Loucy (cell line): Measurements from ENCODE around the gene CDK2.

Experiments used
- H2AFZ ChIP-seq: fragments of 200-600 bp; sonication (generic); 2 replicates; pipeline ENCODE4 v1.6.0; 2016; ENCODE audit warnings: antibody characterized with exemption, mild to moderate bottlenecking, low read length, moderate library complexity
- H3F3A ChIP-seq: fragments of 200-600 bp; 2 replicates; pipeline ENCODE4 v1.6.0; 2016; ENCODE audit warnings: antibody characterized with exemption, low read depth, mild to moderate bottlenecking
- H3K27me3 ChIP-seq: fragments of 200-600 bp; sonication (generic); 2 replicates; pipeline ENCODE4 v1.6.1; 2014; ENCODE audit warnings: low read length, mild to moderate bottlenecking; ENCODE audit not compliant: insufficient read depth, poor library complexity, severe bottlenecking
- H3K36me3 ChIP-seq: fragments of 200-600 bp; sonication (generic); 2 replicates; pipeline ENCODE4 v1.6.1; 2016; ENCODE audit warnings: low read length; ENCODE audit not compliant: insufficient read depth
- H3K4me1 ChIP-seq: fragments of 200-600 bp; sonication (generic); 2 replicates; pipeline ENCODE4 v1.5.1; 2014; ENCODE audit warnings: low read length, mild to moderate bottlenecking; ENCODE audit not compliant: insufficient read depth, poor library complexity, severe bottlenecking
- H3K4me2 ChIP-seq: fragments of 200-600 bp; sonication (generic); 2 replicates; pipeline ENCODE4 v1.6.0; 2014; ENCODE audit warnings: antibody characterized with exemption, low read length, low read depth, mild to moderate bottlenecking; ENCODE audit not compliant: poor library complexity, severe bottlenecking
- H3K4me3 ChIP-seq: fragments of 200-600 bp; sonication (generic); 2 replicates; pipeline ENCODE4 v1.5.1; 2014; ENCODE audit warnings: low read length, mild to moderate bottlenecking, mixed read lengths; ENCODE audit not compliant: poor library complexity, severe bottlenecking
- H3K79me2 ChIP-seq: fragments of 200-600 bp; sonication (generic); 2 replicates; pipeline ENCODE4 v1.6.1; 2014; ENCODE audit warnings: low read length; ENCODE audit not compliant: insufficient read depth
- H3K9ac ChIP-seq: fragments of 200-600 bp; sonication (generic); 2 replicates; pipeline ENCODE4 v1.6.0; 2014; ENCODE audit warnings: mild to moderate bottlenecking, low read depth, low read length, moderate library complexity; ENCODE audit not compliant: poor library complexity, severe bottlenecking
- H3K9me2 ChIP-seq: fragments of 200-600 bp; sonication (generic); replicated peaks from 2 replicates; pipeline ENCODE4 v1.6.1; 2016; ENCODE audit warnings: low read depth, low read length, mixed read lengths
- H3K9me3 ChIP-seq: fragments of 200-600 bp; sonication (generic); 2 replicates; pipeline ENCODE4 v1.6.1; 2014; ENCODE audit warnings: mild to moderate bottlenecking, antibody characterized with exemption, low read length, low read depth; ENCODE audit not compliant: insufficient read depth
- H4K20me1 ChIP-seq: fragments of 200-600 bp; sonication (generic); 2 replicates; pipeline ENCODE4 v1.6.0; 2014; ENCODE audit warnings: antibody characterized with exemption, low read length, mild to moderate bottlenecking; ENCODE audit not compliant: insufficient read depth, poor library complexity, severe bottlenecking
- CTCF ChIP-seq: fragments of 200-600 bp; sonication (generic); conservative IDR thresholded peaks from 2 replicates; pipeline ENCODE4 v1.5.1; 2014; ENCODE audit warnings: mild to moderate bottlenecking, antibody characterized with exemption, low read length
- EZH2phosphoT487 ChIP-seq: fragments of 200-600 bp; IDR thresholded peaks from 2 replicates; pipeline ENCODE4 v1.6.1; 2018; ENCODE audit warnings: antibody characterized with exemption, mild to moderate bottlenecking, moderate library complexity, borderline replicate concordance

The CDK2 gene

GRCh38 chr12:55993230-55993853 lies 26.7 kb downstream of the CDK2 start:
- no peak overlapping the region for H3K9ac ChIP-seq

GRCh38 chr12:55995366-55995765 lies 28.7 kb downstream of the CDK2 start:
- Histone ChIP-seq H3K9ac (no peak overlapping the region), H3K36me3 (peaks cover 25% of the 10 kb centered on the region; the same call in 1 of the 2 replicates), H2AFZ (no peak overlapping the region), H3K9me2 (no peaks in the 10 kb centered on the region), H3F3A (no peaks in the 10 kb centered on the region), H3K4me2 (no peak overlapping the region), H3K4me1 (no peaks in the 10 kb centered on the region), H3K27me3 (no peaks in the 10 kb centered on the region), H4K20me1 (no peaks in the 10 kb centered on the region), H3K4me3 (no peak overlapping the region), H3K79me2 (no peaks in the 10 kb centered on the region), H3K9me3 (no peaks in the 10 kb centered on the region)
- TF ChIP-seq EZH2phosphoT487 (no peak), CTCF (no peak)

More at GRCh38 chr12:55993230-55993853, 26.7 kb downstream of the CDK2 start:
- no peaks in the 10 kb centered on the region for H3K79me2 ChIP-seq
- no peak overlapping the region for H2AFZ ChIP-seq
- H3K4me3 ChIP-seq = no peak overlapping the region
- H3F3A ChIP-seq = no peaks in the 10 kb centered on the region
- H3K36me3 ChIP-seq = peaks cover 34% of the 10 kb centered on the region; the same call in 1 of the 2 replicates
- TF ChIP-seq CTCF = no peak
- no peaks in the 10 kb centered on the region for H3K9me3 ChIP-seq
- no peaks in the 10 kb centered on the region for H3K9me2 ChIP-seq
- no peaks in the 10 kb centered on the region for H4K20me1 ChIP-seq
- H3K4me1 ChIP-seq = no peaks in the 10 kb centered on the region
- H3K27me3 ChIP-seq = no peaks in the 10 kb centered on the region
- H3K4me2 ChIP-seq = no peak overlapping the region

GRCh38 chr12:55996201-55996714 lies 29.6 kb downstream of the CDK2 start:
- Histone ChIP-seq H3F3A (no peaks in the 10 kb centered on the region), H3K9ac (no peak overlapping the region), H4K20me1 (no peaks in the 10 kb centered on the region), H3K9me3 (no peaks in the 10 kb centered on the region), H3K79me2 (no peaks in the 10 kb centered on the region), H3K4me1 (no peaks in the 10 kb centered on the region), H3K4me2 (no peak overlapping the region), H3K27me3 (no peaks in the 10 kb centered on the region), H3K36me3 (peaks cover 16% of the 10 kb centered on the region; the same call in 1 of the 2 replicates), H3K9me2 (no peaks in the 10 kb centered on the region), H2AFZ (no peak overlapping the region), H3K4me3 (no peak overlapping the region)
- TF ChIP-seq CTCF = peak; percentile 98
- TF ChIP-seq EZH2phosphoT487 = no peak
